HepG2 (cell line): ENCODE results near the gene NOXA1. TPM values are rescaled to one million over a fixed set of nuclear protein-coding genes. Genes with fewer than 3 reads are reported as not detected.

Source experiments
- DNMT1 ChIP-seq: sonication (generic); formaldehyde crosslinking; IDR thresholded peaks from 2 replicates; pipeline ENCODE4 v1.5.1; 2020; ENCODE audit warnings: mild to moderate bottlenecking, missing genetic modification reagents
- ELF4 ChIP-seq: sonication (generic); formaldehyde crosslinking; IDR thresholded peaks from 2 replicates; pipeline ENCODE4 v1.5.0; 2020; ENCODE audit warnings: missing genetic modification reagents, mild to moderate bottlenecking, moderate library complexity, borderline replicate concordance
- EP300 ChIP-seq, 3 experiments: sonication (generic) in 1 of 3; formaldehyde crosslinking in 1 of 3; IDR thresholded peaks; 2 replicates each; pipeline versions ENCODE4 v1.5.1 to v1.6.1; 2011 to 2020; ENCODE audit warnings: low read depth in 2 of 3, low read length in 2 of 3, borderline replicate concordance in 1 of 3, improper control_type of control experiment in 1 of 3, mild to moderate bottlenecking in 1 of 3, missing genetic modification reagents in 1 of 3, moderate library complexity in 1 of 3
- KLF15 ChIP-seq: sonication (generic); formaldehyde crosslinking; IDR thresholded peaks from 2 replicates; pipeline ENCODE4 v1.8.1; 2023; ENCODE audit warnings: borderline replicate concordance, mild to moderate bottlenecking, inconsistent platforms, missing genetic modification reagents, mixed read lengths
- RBM22 ChIP-seq: fragments of 200-400 bp; formaldehyde crosslinking; optimal IDR thresholded peaks from 2 replicates; pipeline ENCODE3; 2017; ENCODE audit warnings: mild to moderate bottlenecking, low read length, moderate library complexity
- RFX1 ChIP-seq: fragments of 450-650 bp; IDR thresholded peaks from 2 replicates; pipeline ENCODE4 v1.6.1; 2017
- RFXAP ChIP-seq: sonication (generic); formaldehyde crosslinking; IDR thresholded peaks from 2 replicates; pipeline ENCODE4 v1.4.0; 2020; ENCODE audit warnings: missing genetic modification reagents, borderline replicate concordance
- SNAI1 ChIP-seq: sonication (generic); formaldehyde crosslinking; IDR thresholded peaks from 2 replicates; pipeline ENCODE4 v1.5.0; 2020; ENCODE audit warnings: mild to moderate bottlenecking, missing genetic modification reagents, borderline replicate concordance
- YEATS2 ChIP-seq: sonication (generic); formaldehyde crosslinking; IDR thresholded peaks from 2 replicates; pipeline ENCODE4 v1.4.0; 2020; ENCODE audit warnings: missing genetic modification reagents, borderline replicate concordance
- ZFAT ChIP-seq: sonication (generic); formaldehyde crosslinking; conservative IDR thresholded peaks from 2 replicates; pipeline ENCODE4 v1.8.1; 2023; ENCODE audit warnings: missing genetic modification reagents, inconsistent platforms
- ZFP62 ChIP-seq: sonication (generic); formaldehyde crosslinking; IDR thresholded peaks from 2 replicates; pipeline ENCODE4 v1.4.0; 2020; ENCODE audit warnings: missing genetic modification reagents
- ZFP90 ChIP-seq: sonication (generic); formaldehyde crosslinking; IDR thresholded peaks from 2 replicates; pipeline ENCODE4 v1.8.0; 2022; ENCODE audit warnings: missing genetic modification reagents, mild to moderate bottlenecking, inconsistent platforms, borderline replicate concordance
- ZNF354B ChIP-seq: sonication (generic); formaldehyde crosslinking; IDR thresholded peaks from 2 replicates; pipeline ENCODE4 v1.8.0; 2022; ENCODE audit warnings: mild to moderate bottlenecking, missing genetic modification reagents
- ZNF460 ChIP-seq: sonication (generic); formaldehyde crosslinking; IDR thresholded peaks from 2 replicates; pipeline ENCODE4 v1.5.1; 2020; ENCODE audit warnings: missing genetic modification reagents, mild to moderate bottlenecking, borderline replicate concordance
- ZNF615 ChIP-seq: sonication (generic); formaldehyde crosslinking; IDR thresholded peaks from 2 replicates; pipeline ENCODE4 v1.5.0; 2020; ENCODE audit warnings: mild to moderate bottlenecking, missing genetic modification reagents, borderline replicate concordance
- ZNF724P ChIP-seq: sonication (generic); formaldehyde crosslinking; IDR thresholded peaks from 2 replicates; pipeline ENCODE4 v1.8.0; 2022; ENCODE audit warnings: missing genetic modification reagents, borderline replicate concordance
- ZNF75D ChIP-seq: sonication (generic); formaldehyde crosslinking; IDR thresholded peaks from 2 replicates; pipeline ENCODE4 v1.8.1; 2023; ENCODE audit warnings: missing genetic modification reagents, mild to moderate bottlenecking, borderline replicate concordance
- polyA plus RNA-seq, 8 experiments: library from polyadenylated mRNA; depleted of rRNA in 3 of 8; stranded (reverse) in 7 of 8; unstranded in 1 of 8; fragments of >200 nt; fragmentation: Illumina TruSeq in 4 of 8; extraction: Trizol in 4 of 8; gene quantifications; 2 replicates each; pipeline versions ENCODE4 v1.2.1 to v1.2.3, GENCODE V29; 2011 to 2016; ENCODE audit warnings: low read depth in 4 of 8, missing spikeins in 1 of 8, mixed read lengths in 1 of 8; ENCODE audit not compliant: insufficient read depth in 1 of 8
- total RNA-seq, 5 experiments: library from RNA; depleted of rRNA; stranded (reverse); fragments of >200 nt; fragmentation: Illumina TruSeq; extraction: Trizol; gene quantifications; 2 replicates each; pipeline ENCODE4 v1.2.3, GENCODE V29; 2016; ENCODE audit warnings: low read depth in 1 of 5
- TF ChIP-seq, protein P1 (sequence below): sonication (generic); formaldehyde crosslinking; conservative IDR thresholded peaks from 2 replicates; pipeline ENCODE4 v1.5.0; 2020; ENCODE audit warnings: missing genetic modification reagents
- TF ChIP-seq, protein P2 (sequence below): fragments of 450-650 bp; IDR thresholded peaks from 2 replicates; pipeline ENCODE4 v1.6.1; 2017; ENCODE audit warnings: mild to moderate bottlenecking
- TF ChIP-seq, protein P3 (sequence below): sonication (generic); formaldehyde crosslinking; IDR thresholded peaks from 2 replicates; pipeline ENCODE4 v1.5.0; 2020; ENCODE audit warnings: missing genetic modification reagents
- TF ChIP-seq, protein P4 (sequence below): sonication (generic); formaldehyde crosslinking; IDR thresholded peaks from 2 replicates; pipeline ENCODE4 v1.5.0; 2020; ENCODE audit warnings: missing genetic modification reagents

NOXA1 gene
- total and polyA plus RNA-seq, 2 of the 13 experiments (the other 11 are each of a cell fraction or from before 2014, with no cell fraction given) = 0.78 to 1.2 TPM

DNA sequence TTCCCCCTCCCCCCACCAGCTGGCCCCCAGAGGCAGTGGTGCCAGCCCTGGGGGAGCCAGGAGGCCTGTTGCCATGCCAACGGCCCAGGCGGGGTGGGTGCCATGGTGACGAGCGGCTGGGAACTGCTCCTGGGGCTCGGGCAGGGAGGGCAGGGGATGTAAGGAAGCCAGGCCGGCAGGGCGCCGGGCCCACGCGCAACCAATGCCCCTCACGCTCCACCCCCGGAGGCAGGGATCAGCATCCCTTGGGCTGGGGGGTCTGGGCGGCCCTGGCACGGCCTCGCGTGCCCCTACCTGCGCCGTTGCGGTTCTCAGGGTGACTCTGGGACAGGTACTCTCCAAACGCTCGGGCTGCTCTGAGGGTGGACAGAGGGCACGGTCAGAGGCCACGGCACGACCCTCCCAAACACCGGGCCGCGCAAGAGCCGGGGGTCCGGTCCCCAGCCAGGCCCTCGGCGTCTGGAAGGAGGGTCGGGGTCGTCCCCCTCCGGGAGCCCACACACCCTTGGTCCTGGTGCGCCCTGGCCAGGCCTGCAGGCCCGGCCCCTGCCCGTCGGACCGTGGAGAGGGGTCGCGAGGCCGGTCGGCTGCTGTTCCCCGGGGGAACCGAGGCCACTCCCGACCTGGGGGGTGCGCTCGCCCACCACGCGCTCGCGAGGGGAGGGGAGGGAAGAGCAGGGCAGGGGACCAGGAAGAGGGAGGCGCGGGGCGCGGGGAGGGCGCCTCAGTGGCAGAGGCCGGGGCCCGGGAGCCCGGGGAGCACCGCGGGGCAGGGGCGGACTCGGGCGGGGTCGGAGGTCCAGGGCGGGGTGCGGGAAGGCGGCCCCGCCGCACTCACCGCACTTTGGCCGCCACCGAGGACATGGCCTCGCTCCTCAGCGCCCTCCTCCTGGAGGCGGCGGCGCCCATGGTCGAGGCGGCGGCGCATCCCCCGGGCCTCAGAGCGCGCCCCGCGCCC lies 35.3 kb downstream of the NOXA1 start (continued):
- TF ChIP-seq ZFP62 (CRISPR knock-in tag) (no peak), RFX1 (peak; percentile 76), RBM22 (no peak), ZNF460 (CRISPR knock-in tag) (no peak), EP300 (IDR thresholded peaks at IDR 0.05; ENCODE audit: low read depth in 2 of 2, low read length in 2 of 2) (no peak), EP300 (CRISPR knock-in tag; IDR thresholded peaks at IDR 0.05; ENCODE audit: borderline replicate concordance) (no peak), ZNF724P (CRISPR knock-in tag) (peak; percentile 88; the same call in 1 of the 2 replicates), ZNF75D (CRISPR knock-in tag) (no peak), RFXAP (CRISPR knock-in tag) (no peak), DNMT1 (CRISPR knock-in tag) (no peak), ZFAT (CRISPR knock-in tag) (no peak), SNAI1 (CRISPR knock-in tag) (no peak), YEATS2 (CRISPR knock-in tag) (no peak), ELF4 (CRISPR knock-in tag) (no peak), ZNF354B (CRISPR knock-in tag) (no peak), ZNF615 (CRISPR knock-in tag) (no peak), KLF15 (CRISPR knock-in tag) (no peak; the same call in 1 of the 2 replicates), ZFP90 (CRISPR knock-in tag) (no peak)
- TF ChIP-seq, protein P1, sequence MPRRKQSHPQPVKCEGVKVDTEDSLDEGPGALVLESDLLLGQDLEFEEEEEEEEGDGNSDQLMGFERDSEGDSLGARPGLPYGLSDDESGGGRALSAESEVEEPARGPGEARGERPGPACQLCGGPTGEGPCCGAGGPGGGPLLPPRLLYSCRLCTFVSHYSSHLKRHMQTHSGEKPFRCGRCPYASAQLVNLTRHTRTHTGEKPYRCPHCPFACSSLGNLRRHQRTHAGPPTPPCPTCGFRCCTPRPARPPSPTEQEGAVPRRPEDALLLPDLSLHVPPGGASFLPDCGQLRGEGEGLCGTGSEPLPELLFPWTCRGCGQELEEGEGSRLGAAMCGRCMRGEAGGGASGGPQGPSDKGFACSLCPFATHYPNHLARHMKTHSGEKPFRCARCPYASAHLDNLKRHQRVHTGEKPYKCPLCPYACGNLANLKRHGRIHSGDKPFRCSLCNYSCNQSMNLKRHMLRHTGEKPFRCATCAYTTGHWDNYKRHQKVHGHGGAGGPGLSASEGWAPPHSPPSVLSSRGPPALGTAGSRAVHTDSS (CRISPR knock-in tag) = no peak
- TF ChIP-seq, protein P2, sequence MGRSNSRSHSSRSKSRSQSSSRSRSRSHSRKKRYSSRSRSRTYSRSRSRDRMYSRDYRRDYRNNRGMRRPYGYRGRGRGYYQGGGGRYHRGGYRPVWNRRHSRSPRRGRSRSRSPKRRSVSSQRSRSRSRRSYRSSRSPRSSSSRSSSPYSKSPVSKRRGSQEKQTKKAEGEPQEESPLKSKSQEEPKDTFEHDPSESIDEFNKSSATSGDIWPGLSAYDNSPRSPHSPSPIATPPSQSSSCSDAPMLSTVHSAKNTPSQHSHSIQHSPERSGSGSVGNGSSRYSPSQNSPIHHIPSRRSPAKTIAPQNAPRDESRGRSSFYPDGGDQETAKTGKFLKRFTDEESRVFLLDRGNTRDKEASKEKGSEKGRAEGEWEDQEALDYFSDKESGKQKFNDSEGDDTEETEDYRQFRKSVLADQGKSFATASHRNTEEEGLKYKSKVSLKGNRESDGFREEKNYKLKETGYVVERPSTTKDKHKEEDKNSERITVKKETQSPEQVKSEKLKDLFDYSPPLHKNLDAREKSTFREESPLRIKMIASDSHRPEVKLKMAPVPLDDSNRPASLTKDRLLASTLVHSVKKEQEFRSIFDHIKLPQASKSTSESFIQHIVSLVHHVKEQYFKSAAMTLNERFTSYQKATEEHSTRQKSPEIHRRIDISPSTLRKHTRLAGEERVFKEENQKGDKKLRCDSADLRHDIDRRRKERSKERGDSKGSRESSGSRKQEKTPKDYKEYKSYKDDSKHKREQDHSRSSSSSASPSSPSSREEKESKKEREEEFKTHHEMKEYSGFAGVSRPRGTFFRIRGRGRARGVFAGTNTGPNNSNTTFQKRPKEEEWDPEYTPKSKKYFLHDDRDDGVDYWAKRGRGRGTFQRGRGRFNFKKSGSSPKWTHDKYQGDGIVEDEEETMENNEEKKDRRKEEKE = no peak
- TF ChIP-seq, protein P3, sequence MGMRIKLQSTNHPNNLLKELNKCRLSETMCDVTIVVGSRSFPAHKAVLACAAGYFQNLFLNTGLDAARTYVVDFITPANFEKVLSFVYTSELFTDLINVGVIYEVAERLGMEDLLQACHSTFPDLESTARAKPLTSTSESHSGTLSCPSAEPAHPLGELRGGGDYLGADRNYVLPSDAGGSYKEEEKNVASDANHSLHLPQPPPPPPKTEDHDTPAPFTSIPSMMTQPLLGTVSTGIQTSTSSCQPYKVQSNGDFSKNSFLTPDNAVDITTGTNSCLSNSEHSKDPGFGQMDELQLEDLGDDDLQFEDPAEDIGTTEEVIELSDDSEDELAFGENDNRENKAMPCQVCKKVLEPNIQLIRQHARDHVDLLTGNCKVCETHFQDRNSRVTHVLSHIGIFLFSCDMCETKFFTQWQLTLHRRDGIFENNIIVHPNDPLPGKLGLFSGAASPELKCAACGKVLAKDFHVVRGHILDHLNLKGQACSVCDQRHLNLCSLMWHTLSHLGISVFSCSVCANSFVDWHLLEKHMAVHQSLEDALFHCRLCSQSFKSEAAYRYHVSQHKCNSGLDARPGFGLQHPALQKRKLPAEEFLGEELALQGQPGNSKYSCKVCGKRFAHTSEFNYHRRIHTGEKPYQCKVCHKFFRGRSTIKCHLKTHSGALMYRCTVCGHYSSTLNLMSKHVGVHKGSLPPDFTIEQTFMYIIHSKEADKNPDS (CRISPR knock-in tag) = no peak
- TF ChIP-seq, protein P4, sequence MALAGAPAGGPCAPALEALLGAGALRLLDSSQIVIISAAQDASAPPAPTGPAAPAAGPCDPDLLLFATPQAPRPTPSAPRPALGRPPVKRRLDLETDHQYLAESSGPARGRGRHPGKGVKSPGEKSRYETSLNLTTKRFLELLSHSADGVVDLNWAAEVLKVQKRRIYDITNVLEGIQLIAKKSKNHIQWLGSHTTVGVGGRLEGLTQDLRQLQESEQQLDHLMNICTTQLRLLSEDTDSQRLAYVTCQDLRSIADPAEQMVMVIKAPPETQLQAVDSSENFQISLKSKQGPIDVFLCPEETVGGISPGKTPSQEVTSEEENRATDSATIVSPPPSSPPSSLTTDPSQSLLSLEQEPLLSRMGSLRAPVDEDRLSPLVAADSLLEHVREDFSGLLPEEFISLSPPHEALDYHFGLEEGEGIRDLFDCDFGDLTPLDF (CRISPR knock-in tag) = no peak
